Stimulated activated CD8-positive, alpha-beta memory T cell treated with anti-CD3 and anti-CD28 coated beads, Interleukin-15, amount 100 ng/mL, for 48 hours (primary cell): ENCODE measurements around the gene DHRS4.
A peak's percentile ranks its signal among the peaks of the same experiment; 100 is the strongest.
"Not testable (repeated sequence)": the region's sequence is repeated elsewhere in the genome, so short reads cannot be mapped to it uniquely, and the experiment has no call there.

ENCODE experiments used
- DNase-seq, 2 donors: peaks; one replicate each; pipeline ENCODE4 v3.0.0-alpha.2; 2020; ENCODE audit warnings: low read depth in 2 of 2

DHRS4 gene

GRCh38 chr14:23984891-23985602 lies 31.5 kb downstream of the DHRS4 start:
- DNase-seq, result no peak

- not testable (repeated sequence) for DNase-seq
Measured at GRCh38 chr14:23988223-23988606, 34.6 kb downstream of the DHRS4 start.

GRCh38 chr14:23988607-23989363 lies 35.2 kb downstream of the DHRS4 start, which contains the start of gene DHRS4L2:
Gene DHRS4L2, plus strand, starts transcription at chr14:23988929. Its CDS starts 19 bp downstream, at chr14:23988948.
- peak; percentile 79 to 81 for DNase-seq

DNA sequence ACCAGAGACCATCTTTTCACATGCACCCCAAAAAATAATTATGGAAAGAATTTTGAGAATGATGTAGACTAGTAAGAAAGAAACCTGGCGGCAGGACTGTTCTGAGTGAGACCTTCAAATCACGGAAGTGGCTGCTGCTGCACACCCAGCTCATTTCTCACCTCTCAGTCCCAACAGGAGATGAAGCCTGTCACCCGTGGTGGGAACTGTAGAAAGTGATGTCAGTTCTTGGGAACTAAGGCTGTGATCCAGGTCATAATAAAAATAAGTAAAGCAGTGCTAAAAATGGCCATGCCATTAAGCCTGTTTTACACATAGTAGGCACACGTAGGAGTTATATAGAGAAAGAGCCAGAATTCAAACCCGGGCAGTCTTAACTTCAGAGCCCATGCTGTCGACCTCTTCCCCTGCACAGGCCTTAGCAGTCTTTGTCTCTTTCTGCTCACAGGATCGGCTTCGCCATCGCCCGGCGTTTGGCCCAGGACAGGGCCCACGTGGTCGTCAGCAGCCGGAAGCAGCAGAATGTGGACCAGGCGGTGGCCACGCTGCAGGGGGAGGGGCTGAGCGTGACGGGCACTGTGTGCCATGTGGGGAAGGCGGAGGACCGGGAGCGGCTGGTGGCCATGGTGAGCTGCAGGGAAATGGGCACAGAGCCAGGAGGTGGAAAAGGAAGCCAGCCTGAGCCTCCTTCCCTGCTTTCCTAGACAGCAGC lies 36.3 kb downstream of the DHRS4 start:
- not testable (repeated sequence) for DNase-seq

DNA sequence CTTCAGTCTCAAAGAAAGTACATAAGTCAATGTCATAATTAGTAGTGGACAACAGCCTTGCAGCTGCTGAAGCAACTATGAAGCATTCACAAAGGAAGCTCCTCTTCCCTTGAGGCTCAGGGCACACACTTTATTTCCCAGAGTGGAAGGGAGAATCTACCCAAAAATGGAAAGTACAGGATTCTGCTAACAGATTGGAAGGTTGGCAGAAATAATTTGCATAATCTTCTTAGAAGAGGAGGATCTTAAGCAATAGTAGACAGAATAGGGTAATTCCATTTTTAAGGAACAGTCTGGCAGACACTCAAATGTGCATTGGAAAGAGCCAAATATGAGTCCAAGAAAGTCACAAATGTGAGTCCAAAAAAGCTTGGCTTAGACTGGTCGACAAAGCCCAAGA lies 37.4 kb downstream of the DHRS4 start:
- not testable (repeated sequence) for DNase-seq

- not testable (repeated sequence) for DNase-seq
Measured at GRCh38 chr14:23993042-23993441, 39.5 kb downstream of the DHRS4 start.

DNA sequence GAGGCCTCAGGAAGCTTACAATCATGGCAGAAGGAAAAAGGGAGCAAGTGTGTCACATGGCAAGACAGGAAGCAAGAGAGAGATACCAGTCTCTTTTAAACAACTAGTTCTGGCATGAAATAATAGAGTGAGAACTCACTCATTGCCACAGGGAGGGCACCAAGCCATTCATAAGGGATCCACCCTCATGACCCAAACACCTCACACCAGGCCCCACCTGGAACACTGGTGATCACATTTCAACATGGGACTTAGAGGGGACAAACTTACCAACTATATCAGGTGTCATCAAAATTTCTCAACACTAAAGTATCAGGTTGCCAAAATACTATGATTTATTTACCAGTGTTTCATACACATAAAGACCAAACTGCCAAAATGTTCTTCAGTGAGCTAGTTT lies 42.4 kb downstream of the DHRS4 start:
- not testable (repeated sequence) for DNase-seq

GRCh38 chr14:23996825-23997224 lies 43.3 kb downstream of the DHRS4 start:
- not testable (repeated sequence) for DNase-seq

DNA sequence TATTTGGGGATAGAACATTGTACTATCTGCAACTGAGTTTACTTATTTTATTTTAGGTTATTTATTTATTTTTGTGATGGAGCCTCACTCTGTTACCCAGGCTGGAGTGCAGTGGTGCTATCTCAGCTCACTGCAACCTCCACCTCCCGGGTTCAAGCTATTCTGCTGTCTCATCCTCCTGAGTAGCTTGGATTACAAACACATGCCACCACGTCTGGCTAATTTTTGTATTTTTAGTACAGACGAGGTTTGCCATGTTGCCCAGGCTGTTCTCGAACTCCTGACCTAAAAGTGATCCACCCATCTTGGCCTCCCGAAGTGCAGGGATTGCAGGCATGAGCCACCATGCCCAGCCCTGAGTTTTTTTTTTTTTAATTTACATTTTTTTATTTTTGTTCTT lies 46.1 kb downstream of the DHRS4 start:
- DNase-seq, result not testable (repeated sequence)

DNA sequence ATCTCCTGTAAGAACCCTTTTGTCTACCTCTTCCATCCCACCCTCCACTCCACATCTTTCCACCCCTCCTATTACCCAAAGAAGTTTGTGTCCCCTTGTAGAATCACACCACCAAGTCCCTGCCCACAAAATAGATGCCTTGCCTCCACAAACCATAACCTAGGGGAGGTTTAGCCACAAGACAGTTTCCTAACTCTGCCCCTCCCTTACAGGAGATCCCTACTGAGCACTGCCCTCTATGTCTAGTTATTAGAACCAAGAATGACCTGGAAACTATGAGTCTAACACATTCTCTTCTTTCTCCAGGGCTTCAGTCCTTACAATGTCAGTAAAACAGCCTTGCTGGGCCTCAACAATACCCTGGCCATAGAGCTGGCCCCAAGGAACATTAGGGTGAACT lies 47.5 kb downstream of the DHRS4 start:
- not testable (repeated sequence) for DNase-seq

GRCh38 chr14:24001679-24002078 lies 48.1 kb downstream of the DHRS4 start:
- DNase-seq, result not testable (repeated sequence)

GRCh38 chr14:24006471-24006816 lies 52.9 kb downstream of the DHRS4 start:
- DNase-seq, result not testable (repeated sequence)

GRCh38 chr14:24006817-24007652 lies 53.5 kb downstream of the DHRS4 start:
- peak; percentile 45 to 56 for DNase-seq

DNA sequence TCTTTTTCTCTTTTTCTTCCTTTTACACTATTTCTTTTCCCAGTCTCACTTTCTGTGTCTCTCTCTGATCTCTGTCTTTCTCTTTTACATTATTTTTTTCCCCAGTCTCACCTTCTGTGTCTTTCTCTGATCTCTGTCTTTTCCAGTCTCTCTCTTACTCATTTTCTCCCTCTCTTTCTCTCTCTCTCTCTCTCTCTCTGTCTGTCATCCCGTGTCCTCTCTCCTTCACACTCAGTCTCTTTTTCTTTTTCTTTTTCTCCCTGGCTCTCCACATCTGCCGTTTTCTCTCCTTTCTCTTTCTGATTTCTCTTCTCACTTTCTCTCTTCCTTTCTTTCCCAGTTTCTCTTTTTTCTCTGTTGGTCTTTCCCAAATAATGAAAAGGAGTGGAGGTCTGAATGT lies 57.5 kb downstream of the DHRS4 start:
- DNase-seq, result no peak

GRCh38 chr14:24012726-24013273 lies 59.2 kb downstream of the DHRS4 start:
- DNase-seq, result not testable (repeated sequence)

DNA sequence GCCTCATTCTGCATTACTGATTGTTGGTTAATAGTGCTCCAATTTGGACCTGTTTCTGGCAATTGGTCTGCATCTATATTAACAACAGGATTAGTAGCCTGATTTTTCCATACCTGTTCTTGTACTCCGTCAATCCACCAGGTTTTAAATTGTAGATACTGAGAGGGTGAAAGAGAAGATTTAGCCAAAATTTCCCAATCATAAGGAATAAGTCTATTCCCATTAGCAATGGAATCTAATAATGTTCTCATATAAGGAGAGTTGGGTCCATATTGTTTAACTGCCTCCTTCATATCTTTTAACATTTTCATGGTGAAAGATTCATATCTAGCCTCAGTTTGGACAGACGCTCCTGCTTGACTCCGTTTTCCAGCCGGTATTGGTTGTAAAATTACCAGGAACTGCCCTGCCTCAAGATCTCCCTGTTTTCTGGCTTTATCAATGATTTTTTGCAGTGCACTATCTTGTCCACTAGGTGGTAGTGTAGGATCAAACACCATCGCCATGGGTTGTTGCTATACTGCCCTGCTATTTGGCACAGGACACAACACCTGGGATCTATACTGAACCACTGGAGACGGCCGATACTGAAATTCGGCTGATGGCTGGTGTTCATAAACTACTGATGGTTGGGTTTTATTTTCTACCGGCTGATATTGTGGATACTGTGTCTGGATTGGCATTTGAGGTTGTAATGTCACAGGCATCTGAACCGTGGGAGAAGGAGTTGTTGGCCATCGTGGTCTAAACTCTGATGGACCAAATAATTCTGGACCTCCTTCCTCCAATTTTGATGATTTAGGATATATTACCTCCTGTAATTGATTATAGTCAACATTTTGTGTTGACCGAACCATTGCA lies 60.3 kb downstream of the DHRS4 start:
- no peak for DNase-seq

DNA sequence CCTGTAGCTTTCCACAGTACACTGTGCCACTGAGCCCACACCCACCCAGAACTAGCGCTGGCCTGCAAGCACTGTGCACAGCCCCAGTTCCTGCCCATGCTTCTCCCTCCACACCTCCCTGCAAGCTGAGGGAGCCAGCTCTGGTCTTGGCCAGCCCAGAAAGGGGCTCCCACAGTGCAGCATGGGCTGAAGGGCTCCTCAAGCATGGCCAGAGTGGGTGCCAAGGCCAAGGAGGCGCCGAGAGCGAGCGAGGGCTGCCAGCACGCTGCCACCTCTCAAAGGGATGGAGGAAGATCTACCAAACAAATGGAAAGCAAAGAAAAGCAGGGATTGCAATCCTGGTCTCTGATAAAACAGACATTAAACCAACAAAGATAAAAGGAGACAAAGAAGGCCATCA lies 62.2 kb downstream of the DHRS4 start:
- DNase-seq, result not testable (repeated sequence)
